Fibroblast of lung (primary cell): ENCODE measurements around the gene IGFBP5. TPM values are rescaled to one million over a fixed set of nuclear protein-coding genes. Genes with fewer than 3 reads are reported as not detected.
A peak's percentile ranks its signal among the peaks of the same experiment; 100 is the strongest.

Source experiments
- DNase-seq, 2 donors: peaks; one replicate each; pipeline versions ENCODE4 v3.0.0 to v3.0.0-alpha.2; 2010; ENCODE audit warnings: low read depth in 2 of 2
- H2AFZ ChIP-seq: 2 replicates; pipeline ENCODE4 v1.5.1; 2012; ENCODE audit warnings: low read length, control low read depth, inconsistent platforms
- H3K27ac ChIP-seq: 2 replicates; pipeline ENCODE4 v1.5.1; 2011; ENCODE audit warnings: low read length, control low read depth; ENCODE audit not compliant: insufficient read depth
- H3K27me3 ChIP-seq: 2 replicates; pipeline ENCODE4 v1.5.1; 2011; ENCODE audit warnings: mild to moderate bottlenecking, low read length; ENCODE audit not compliant: control insufficient read depth, insufficient read depth
- H3K36me3 ChIP-seq: 2 replicates; pipeline ENCODE4 v1.5.1; 2011; ENCODE audit warnings: low read length; ENCODE audit not compliant: control insufficient read depth, insufficient read depth
- H3K4me1 ChIP-seq: 2 replicates; pipeline ENCODE4 v1.5.1; 2011; ENCODE audit warnings: low read length; ENCODE audit not compliant: control insufficient read depth, insufficient read depth; ENCODE audit errors: extremely low read depth
- H3K4me2 ChIP-seq: 2 replicates; pipeline ENCODE4 v1.5.1; 2011; ENCODE audit warnings: low read length, control low read depth; ENCODE audit not compliant: insufficient read depth; ENCODE audit errors: extremely low read depth
- H3K4me3 ChIP-seq, 4 experiments: fragments of 200-600 bp in 1 of 4; sonication (generic) in 1 of 4; replicated peaks in 1 of 4; 2 replicates each; pipeline ENCODE4 v1.5.1; 2011 to 2016; ENCODE audit warnings: low read length in 4 of 4, low read depth in 3 of 4, mild to moderate bottlenecking in 3 of 4, control low read depth in 2 of 4, inconsistent platforms in 1 of 4, mixed read lengths in 1 of 4; ENCODE audit not compliant: insufficient read depth in 1 of 4; ENCODE audit errors: control extremely low read depth in 1 of 4
- H3K79me2 ChIP-seq: 2 replicates; pipeline ENCODE4 v1.5.1; 2012; ENCODE audit warnings: mild to moderate bottlenecking, low read length, inconsistent platforms; ENCODE audit not compliant: control insufficient read depth, insufficient read depth
- H3K9ac ChIP-seq: 2 replicates; pipeline ENCODE4 v1.5.1; 2011; ENCODE audit warnings: mild to moderate bottlenecking, low read length, control low read depth; ENCODE audit not compliant: insufficient read depth
- H3K9me3 ChIP-seq: 2 replicates; pipeline ENCODE4 v1.5.1; 2012; ENCODE audit warnings: low read depth, low read length; ENCODE audit not compliant: control insufficient read depth, insufficient read depth
- H4K20me1 ChIP-seq: 2 replicates; pipeline ENCODE4 v1.5.1; 2011; ENCODE audit warnings: low read length; ENCODE audit not compliant: control insufficient read depth, insufficient read depth; ENCODE audit errors: extremely low read depth
- CTCF ChIP-seq, 2 donors: IDR thresholded peaks in 1 of 2; conservative IDR thresholded peaks in 1 of 2; 1 replicate in 1 of 2; 2 replicates in 1 of 2; pipeline ENCODE4 v1.5.1; 2011 to 2012; ENCODE audit warnings: low read length in 2 of 2, control low read depth in 1 of 2, inconsistent platforms in 1 of 2, low read depth in 1 of 2, mild to moderate bottlenecking in 1 of 2
- EZH2 ChIP-seq: IDR thresholded peaks from 2 replicates; pipeline ENCODE4 v1.5.1; 2012; ENCODE audit warnings: low read length, control low read depth, mild to moderate bottlenecking; ENCODE audit errors: missing control alignments
- polyA plus RNA-seq, 2 donors: library from polyadenylated mRNA; depleted of rRNA in 1 of 2; stranded (reverse) in 1 of 2; unstranded in 1 of 2; fragments of >200 nt; gene quantifications; 2 replicates each; pipeline ENCODE4 v1.2.1, GENCODE V29; 2011 to 2012; ENCODE audit warnings: missing spikeins in 1 of 2
- total RNA-seq: library from RNA; depleted of rRNA; stranded (reverse); fragments of >200 nt; gene quantifications from 2 replicates; pipeline ENCODE4 v1.2.1, GENCODE V29; 2014

Gene IGFBP5
- total and polyA plus RNA-seq, 2 donors (not counting 1 experiment from before 2014, with no cell fraction given): 1,100 to 2,607 TPM

GRCh38 chr2:216685327-216685875, 9.9 kb downstream of the IGFBP5 start:
- H3K9me3 ChIP-seq: no peaks in the 10 kb centered on the region
- H3K9ac ChIP-seq: no peak overlapping the region
- no peak for DNase-seq
- H2AFZ ChIP-seq: no peak overlapping the region
- H4K20me1 ChIP-seq: no peaks in the 10 kb centered on the region
- no peaks in the 10 kb centered on the region for H3K27me3 ChIP-seq
- H3K4me3 ChIP-seq: no peak overlapping the region
- TF ChIP-seq EZH2: no peak
- no peak for TF ChIP-seq CTCF (conservative IDR thresholded peaks at IDR 0.05 in 1 of 2, IDR thresholded peaks at IDR 0.05 in 1 of 2; ENCODE audit: low read depth in 1 of 2, low read length in 2 of 2)
- H3K27ac ChIP-seq: no peak overlapping the region
- H3K4me1 ChIP-seq: peaks cover 52% of the 10 kb centered on the region
- H3K36me3 ChIP-seq: peaks cover 7% of the 10 kb centered on the region
- H3K79me2 ChIP-seq: peaks cover 40% of the 10 kb centered on the region
- no peak overlapping the region for H3K4me2 ChIP-seq

GRCh38 chr2:216683846-216684245, 11.5 kb downstream of the IGFBP5 start:
- no peak overlapping the region for H2AFZ ChIP-seq
- no peak overlapping the region for H3K4me2 ChIP-seq
- peak overlapping the region; percentile 63 for H3K27ac ChIP-seq
- no peaks in the 10 kb centered on the region for H4K20me1 ChIP-seq
- no peak for TF ChIP-seq CTCF (conservative IDR thresholded peaks at IDR 0.05 in 1 of 2, IDR thresholded peaks at IDR 0.05 in 1 of 2; ENCODE audit: low read depth in 1 of 2, low read length in 2 of 2)
- TF ChIP-seq EZH2: no peak
- peaks cover 28% of the 10 kb centered on the region for H3K79me2 ChIP-seq
- DNase-seq: peak; percentile 76 to 99
- no peaks in the 10 kb centered on the region for H3K9me3 ChIP-seq
- no peaks in the 10 kb centered on the region for H3K27me3 ChIP-seq
- peaks cover 15% of the 10 kb centered on the region for H3K36me3 ChIP-seq
- no peak overlapping the region for H3K9ac ChIP-seq
- H3K4me3 ChIP-seq: no peak overlapping the region
- peaks cover 51% of the 10 kb centered on the region for H3K4me1 ChIP-seq

- peaks cover 11% of the 10 kb centered on the region for H3K79me2 ChIP-seq
- no peak overlapping the region for H2AFZ ChIP-seq
- no peak overlapping the region for H3K4me3 ChIP-seq
- no peaks in the 10 kb centered on the region for H3K27me3 ChIP-seq
- TF ChIP-seq EZH2 (no peak), CTCF (conservative IDR thresholded peaks at IDR 0.05 in 1 of 2, IDR thresholded peaks at IDR 0.05 in 1 of 2; ENCODE audit: low read depth in 1 of 2, low read length in 2 of 2) (no peak)
- DNase-seq: no peak
- peak overlapping the region; percentile 54 for H3K27ac ChIP-seq
- peaks cover 41% of the 10 kb centered on the region for H3K4me1 ChIP-seq
- peaks cover 26% of the 10 kb centered on the region for H3K36me3 ChIP-seq
- H3K4me2 ChIP-seq: peak overlapping the region; percentile 29
- no peaks in the 10 kb centered on the region for H3K9me3 ChIP-seq
- H3K9ac ChIP-seq: no peak overlapping the region
- no peaks in the 10 kb centered on the region for H4K20me1 ChIP-seq
These were observed 13.7 kb downstream of the IGFBP5 start for GRCh38 chr2:216681683-216682082.
